Hepatocyte (in vitro differentiated cells): ENCODE data around the gene CNTN4.

Experiments
- CTCF ChIP-seq: fragments of 200-600 bp; sonication (generic); IDR thresholded peaks from 2 replicates; pipeline ENCODE4 v1.5.1; 2016; ENCODE audit warnings: antibody characterized with exemption, mild to moderate bottlenecking; ENCODE audit not compliant: poor library complexity
- EZH2 ChIP-seq: fragments of 200-600 bp; sonication (generic); IDR thresholded peaks from 2 replicates; pipeline ENCODE4 v1.6.1; 2016; ENCODE audit warnings: antibody characterized with exemption, mild to moderate bottlenecking, borderline replicate concordance
- EZH2phosphoT487 ChIP-seq: fragments of 200-600 bp; sonication (generic); IDR thresholded peaks from one replicate; pipeline ENCODE4 v1.6.1; 2018; ENCODE audit warnings: antibody characterized with exemption, mild to moderate bottlenecking, low read depth, moderate library complexity; ENCODE audit not compliant: unreplicated experiment, severe bottlenecking

DNA sequence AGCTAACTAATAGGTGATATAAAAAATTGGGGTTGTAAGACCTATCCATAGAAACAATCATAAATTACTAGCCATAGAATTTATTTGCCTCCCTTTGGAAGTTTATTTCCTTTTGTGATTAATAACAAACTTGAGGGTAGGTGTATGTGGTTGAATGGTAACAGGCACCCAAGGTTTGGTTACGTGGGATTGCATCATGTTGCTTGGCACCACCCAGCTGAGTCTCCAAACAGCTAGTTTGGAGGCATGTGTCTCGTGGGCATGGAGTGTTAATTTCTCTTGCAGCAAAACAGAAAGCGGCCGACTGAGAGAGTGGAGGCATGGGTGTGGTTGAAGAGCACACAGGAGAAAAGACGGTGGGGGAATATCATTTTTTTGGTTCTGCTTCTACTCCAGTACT is 441.4 kb downstream of the CNTN4 start:
- TF ChIP-seq CTCF: no peak
- TF ChIP-seq EZH2: no peak
- TF ChIP-seq EZH2phosphoT487: no peak
